GM21360 (cell line): ENCODE measurements around the gene TBC1D22B.
"Not testable (repeated sequence)": the region's sequence is repeated elsewhere in the genome, so short reads cannot be mapped to it uniquely, and the experiment has no call there.

Experiments
- ATAC-seq: cut with Tn5 transposase; IDR thresholded peaks from one replicate; pipeline ENCODE4 v1.9.1; 2021; ENCODE audit warnings: mild to moderate bottlenecking, moderate library complexity; ENCODE audit not compliant: unreplicated experiment

The TBC1D22B gene

DNA sequence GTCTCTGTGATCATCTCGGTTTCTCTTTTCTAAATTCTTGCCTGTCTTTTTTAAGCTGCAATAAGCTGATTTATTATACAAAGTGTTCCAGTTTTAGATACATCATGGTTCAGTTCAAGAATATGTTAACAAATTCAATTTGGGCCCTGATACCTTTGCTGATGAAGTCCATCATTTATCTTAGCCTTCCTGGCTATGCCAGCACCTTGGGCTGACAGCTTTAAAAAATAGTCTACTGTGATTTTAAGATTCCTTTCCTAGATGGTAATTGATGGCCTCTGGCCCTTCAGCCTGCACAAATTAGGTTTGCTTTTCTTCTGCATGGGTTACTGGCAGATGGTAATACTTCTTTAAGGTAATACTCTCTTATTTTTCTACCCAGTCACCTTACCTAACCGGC, 7.4 kb downstream of the TBC1D22B start:
- no peak for ATAC-seq

DNA sequence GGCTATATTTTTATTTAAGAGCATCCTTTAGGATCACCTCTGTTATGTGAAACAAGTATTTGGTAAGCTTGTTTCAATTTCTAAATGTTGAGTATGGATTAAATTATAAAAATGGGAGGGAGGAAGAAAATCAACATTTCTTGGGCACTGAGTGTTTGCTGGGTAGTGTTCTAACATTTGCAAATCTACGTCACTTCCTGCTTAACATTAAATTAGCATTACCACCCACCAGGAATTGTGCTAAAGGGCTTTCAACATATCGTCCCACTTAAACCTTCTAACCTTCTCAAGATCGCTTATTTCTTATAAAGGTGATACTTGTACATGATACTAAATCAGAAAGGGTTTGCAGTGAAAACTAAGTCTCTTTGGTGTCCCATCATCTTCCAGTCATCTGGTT, 8.3 kb downstream of the TBC1D22B start:
- no peak for ATAC-seq

- no peak for ATAC-seq
These were observed 11.5 kb downstream of the TBC1D22B start for GRCh38 chr6:37269105-37269504.

- no peak for ATAC-seq
These were observed 15.4 kb downstream of the TBC1D22B start for GRCh38 chr6:37272834-37273566.

DNA sequence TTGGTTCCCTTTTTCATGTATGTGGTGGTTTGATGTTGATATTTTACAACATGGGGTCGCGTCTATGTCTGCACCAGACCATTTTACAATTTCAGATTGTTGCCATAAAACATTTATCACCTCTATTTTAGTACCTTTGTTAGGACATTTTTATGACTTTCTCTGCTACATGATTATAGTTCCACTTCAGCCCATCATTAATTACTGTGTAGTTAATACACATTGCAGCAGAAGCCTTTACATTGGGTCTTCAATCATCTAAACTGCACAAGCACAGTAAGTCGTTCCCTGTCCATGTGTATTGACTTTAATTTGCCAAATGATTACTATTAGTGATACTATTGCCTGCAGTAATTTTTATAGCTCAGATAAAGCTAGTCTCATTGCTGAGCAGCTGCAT, 16.1 kb downstream of the TBC1D22B start:
- no peak for ATAC-seq

- no peak for ATAC-seq
These were observed 17.8 kb downstream of the TBC1D22B start for GRCh38 chr6:37275350-37275749.

DNA sequence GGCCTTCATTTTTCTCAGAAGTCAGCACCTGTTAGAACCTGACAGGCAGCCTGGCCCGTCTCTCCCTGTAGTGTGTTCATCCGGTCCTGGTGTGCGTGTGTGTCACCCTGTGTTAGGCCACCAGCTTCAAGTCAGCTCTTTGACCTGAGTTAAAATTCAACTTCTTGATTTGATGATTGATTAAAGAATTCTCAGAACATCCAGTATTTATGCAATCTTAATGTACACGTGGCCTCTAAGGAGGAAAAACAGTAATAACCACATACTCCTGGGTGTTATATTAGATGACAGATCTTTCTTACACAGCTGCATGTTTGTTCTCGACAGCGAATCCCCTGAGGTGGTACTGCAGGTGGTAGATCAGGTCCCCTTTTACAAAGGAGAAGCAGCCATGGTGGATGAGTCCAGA, 19.4 kb downstream of the TBC1D22B start:
- no peak for ATAC-seq

GRCh38 chr6:37279366-37280134, 22.0 kb downstream of the TBC1D22B start:
- no peak for ATAC-seq

GRCh38 chr6:37280162-37280887, 22.8 kb downstream of the TBC1D22B start:
- no peak for ATAC-seq

GRCh38 chr6:37282371-37282770, 24.8 kb downstream of the TBC1D22B start:
- no peak for ATAC-seq

- no peak for ATAC-seq
These were observed 25.7 kb downstream of the TBC1D22B start for GRCh38 chr6:37283268-37283667.

- ATAC-seq = no peak
These were observed 26.1 kb downstream of the TBC1D22B start for GRCh38 chr6:37283671-37284151.

GRCh38 chr6:37284781-37285180, 27.2 kb downstream of the TBC1D22B start:
- ATAC-seq = no peak

- ATAC-seq = no peak
These were observed 28.3 kb downstream of the TBC1D22B start for GRCh38 chr6:37285861-37286311.

- no peak for ATAC-seq
These were observed 30.1 kb downstream of the TBC1D22B start for GRCh38 chr6:37287519-37288157.

DNA sequence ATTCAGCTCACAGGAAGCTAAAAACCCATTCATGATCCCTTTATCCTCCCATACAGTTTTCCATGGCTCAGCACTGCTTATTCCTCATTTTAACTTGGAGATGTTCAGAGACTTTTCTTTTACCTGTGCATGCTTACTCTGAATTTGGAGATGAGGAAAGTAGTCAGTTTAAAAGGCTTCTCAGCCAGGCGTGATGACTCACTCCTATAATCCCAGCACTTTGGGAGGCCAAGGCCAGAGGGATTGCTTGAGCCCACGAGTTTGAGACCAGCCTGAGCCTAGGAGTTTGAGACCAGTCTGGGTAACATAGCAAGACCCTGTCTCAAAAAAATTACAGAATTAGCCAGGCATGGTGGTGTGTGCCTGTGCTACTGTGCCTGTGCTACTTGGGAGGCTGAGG, 30.7 kb downstream of the TBC1D22B start:
- no peak for ATAC-seq

DNA sequence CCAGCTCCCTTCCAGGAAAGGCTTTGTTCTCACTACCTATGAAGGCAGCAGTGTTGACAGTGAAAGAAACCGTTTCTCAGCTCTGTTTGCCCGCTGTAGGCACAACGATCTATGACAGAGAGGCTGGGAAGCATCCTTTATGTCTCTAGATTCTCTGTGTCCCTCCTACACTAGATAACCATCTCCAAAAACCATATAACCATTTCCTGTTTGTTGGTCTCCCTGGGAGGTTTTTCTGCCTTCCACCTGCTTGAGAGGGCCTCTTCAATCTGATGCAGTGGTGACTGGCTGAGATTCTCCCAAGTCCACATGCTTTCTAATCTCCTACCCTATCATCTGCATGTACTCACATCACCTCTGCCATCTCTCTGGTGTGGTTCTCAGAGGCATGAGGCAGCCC, 32.4 kb downstream of the TBC1D22B start:
- no peak for ATAC-seq

DNA sequence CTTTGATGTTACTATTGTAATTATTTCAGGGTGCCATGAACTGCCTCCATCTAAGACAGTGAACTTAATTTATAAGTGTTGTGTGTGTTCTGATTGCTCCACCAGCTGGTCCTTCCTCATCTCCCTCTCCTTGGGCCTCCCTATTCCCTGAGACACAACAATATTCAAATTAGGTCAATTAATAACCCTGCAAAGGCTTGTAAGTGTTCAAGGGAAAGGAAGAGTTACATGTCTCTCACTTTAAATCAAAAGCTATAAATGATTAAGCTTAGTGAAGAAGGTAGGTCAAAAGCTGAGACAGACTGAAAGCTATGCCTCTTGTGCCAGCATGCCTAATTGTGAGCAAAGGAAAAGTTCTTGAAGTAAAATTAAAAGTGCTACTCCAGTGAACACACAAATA, 35.9 kb downstream of the TBC1D22B start:
- no peak for ATAC-seq

- not testable (repeated sequence) for ATAC-seq
These were observed 40.1 kb downstream of the TBC1D22B start for GRCh38 chr6:37297637-37298036.

DNA sequence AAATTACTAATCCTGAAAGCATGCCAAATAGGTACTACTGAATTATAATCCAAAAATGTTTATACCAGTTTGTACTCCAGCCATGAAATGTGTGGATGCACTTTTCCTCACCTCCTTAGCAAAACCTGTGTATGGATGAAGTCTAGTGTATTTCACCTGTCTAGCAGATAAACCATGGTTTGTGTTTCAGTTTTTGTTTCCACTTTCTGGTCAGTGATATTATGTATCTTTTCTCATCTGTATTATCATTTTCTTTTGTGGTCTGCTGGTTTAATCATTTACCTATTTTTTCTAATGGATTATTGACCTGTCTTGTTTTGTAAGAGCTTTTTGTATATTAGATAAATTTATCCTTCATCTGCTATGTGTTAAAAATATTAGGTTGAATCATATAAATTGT, 41.4 kb downstream of the TBC1D22B start:
- ATAC-seq = no peak

GRCh38 chr6:37299990-37300389, 42.4 kb downstream of the TBC1D22B start:
- ATAC-seq = no peak
